ENCODE measurements around the gene ZC3H4. TPM values are rescaled to one million over a fixed set of nuclear protein-coding genes. Genes with fewer than 3 reads are reported as not detected.

The ZC3H4 gene
- total RNA-seq, 4 donors from 2014 or later, result 22.5 to 28.7 (median 24.9) TPM

- peaks cover 0 to 71% (median 22%) of the 10 kb centered on the region in 3 donors for H3K4me1 ChIP-seq
- WGBS, 2 donors (ENCODE audit: low coverage in 1 of 2), result 76% methylated on average over 5 of the region's 15 CpGs; no CpG with 5 or more reads in 1 of the 2 donors
- H3K27ac ChIP-seq, result peak overlapping the region in 3 of 4 donors; percentile 38 to 43 (median 41)
- TF ChIP-seq EP300 (IDR thresholded peaks at IDR 0.05) (no peak), POLR2AphosphoS5 (IDR thresholded peaks at IDR 0.05) (no peak), POLR2A (IDR thresholded peaks at IDR 0.05) (no peak)
- TF ChIP-seq, protein P1, sequence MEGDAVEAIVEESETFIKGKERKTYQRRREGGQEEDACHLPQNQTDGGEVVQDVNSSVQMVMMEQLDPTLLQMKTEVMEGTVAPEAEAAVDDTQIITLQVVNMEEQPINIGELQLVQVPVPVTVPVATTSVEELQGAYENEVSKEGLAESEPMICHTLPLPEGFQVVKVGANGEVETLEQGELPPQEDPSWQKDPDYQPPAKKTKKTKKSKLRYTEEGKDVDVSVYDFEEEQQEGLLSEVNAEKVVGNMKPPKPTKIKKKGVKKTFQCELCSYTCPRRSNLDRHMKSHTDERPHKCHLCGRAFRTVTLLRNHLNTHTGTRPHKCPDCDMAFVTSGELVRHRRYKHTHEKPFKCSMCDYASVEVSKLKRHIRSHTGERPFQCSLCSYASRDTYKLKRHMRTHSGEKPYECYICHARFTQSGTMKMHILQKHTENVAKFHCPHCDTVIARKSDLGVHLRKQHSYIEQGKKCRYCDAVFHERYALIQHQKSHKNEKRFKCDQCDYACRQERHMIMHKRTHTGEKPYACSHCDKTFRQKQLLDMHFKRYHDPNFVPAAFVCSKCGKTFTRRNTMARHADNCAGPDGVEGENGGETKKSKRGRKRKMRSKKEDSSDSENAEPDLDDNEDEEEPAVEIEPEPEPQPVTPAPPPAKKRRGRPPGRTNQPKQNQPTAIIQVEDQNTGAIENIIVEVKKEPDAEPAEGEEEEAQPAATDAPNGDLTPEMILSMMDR (IDR thresholded peaks at IDR 0.05), result no peak
- no peaks in the 10 kb centered on the region for H3K27me3 ChIP-seq
- peaks cover 0 to 45% of the 10 kb centered on the region in 2 donors for H3K36me3 ChIP-seq
- ATAC-seq, result no peak
- no peaks in the 10 kb centered on the region for H3K9me3 ChIP-seq
- no peak overlapping the region for H3K4me3 ChIP-seq
Observed at GRCh38 chr19:47094557-47095475, 18.8 kb downstream of the ZC3H4 start.

- Histone ChIP-seq H3K27ac (peak overlapping the region in 2 of 4 donors; percentile 50 to 61), H3K4me1 (peaks cover 0 to 62% (median 22%) of the 10 kb centered on the region in 3 donors), H3K4me3 (no peak overlapping the region), H3K27me3 (no peaks in the 10 kb centered on the region), H3K36me3 (peaks cover 0 to 55% of the 10 kb centered on the region in 2 donors), H3K9me3 (no peaks in the 10 kb centered on the region)
- 80 to 84% methylated on average over 1 to 9 of the region's 10 CpGs for WGBS, 2 donors (ENCODE audit: low coverage in 1 of 2)
- TF ChIP-seq POLR2AphosphoS5 (IDR thresholded peaks at IDR 0.05) (no peak), EP300 (IDR thresholded peaks at IDR 0.05) (no peak)
- TF ChIP-seq, protein P1 (IDR thresholded peaks at IDR 0.05), result no peak
- ATAC-seq, result no peak
Observed at GRCh38 chr19:47093841-47094240, 19.7 kb downstream of the ZC3H4 start.

- no peaks in the 10 kb centered on the region for H3K9me3 ChIP-seq
- no peak overlapping the region for H3K4me3 ChIP-seq
- 54 to 67% methylated on average over 4 to 5 of the region's 5 CpGs for WGBS, 2 donors (ENCODE audit: low coverage in 1 of 2)
- H3K36me3 ChIP-seq, result peaks cover 0 to 61% of the 10 kb centered on the region in 2 donors
- H3K4me1 ChIP-seq, result peaks cover 0 to 56% (median 18%) of the 10 kb centered on the region in 3 donors
- no peak for ATAC-seq
- TF ChIP-seq POLR2A (IDR thresholded peaks at IDR 0.05) (no peak), POLR2AphosphoS5 (IDR thresholded peaks at IDR 0.05) (no peak), EP300 (IDR thresholded peaks at IDR 0.05) (no peak)
- TF ChIP-seq, protein P1 (IDR thresholded peaks at IDR 0.05), result no peak
- peak overlapping the region in 2 of 4 donors; percentile 50 to 61 for H3K27ac ChIP-seq
- H3K27me3 ChIP-seq, result no peaks in the 10 kb centered on the region
Observed at GRCh38 chr19:47093254-47093653, 20.3 kb downstream of the ZC3H4 start.

DNA sequence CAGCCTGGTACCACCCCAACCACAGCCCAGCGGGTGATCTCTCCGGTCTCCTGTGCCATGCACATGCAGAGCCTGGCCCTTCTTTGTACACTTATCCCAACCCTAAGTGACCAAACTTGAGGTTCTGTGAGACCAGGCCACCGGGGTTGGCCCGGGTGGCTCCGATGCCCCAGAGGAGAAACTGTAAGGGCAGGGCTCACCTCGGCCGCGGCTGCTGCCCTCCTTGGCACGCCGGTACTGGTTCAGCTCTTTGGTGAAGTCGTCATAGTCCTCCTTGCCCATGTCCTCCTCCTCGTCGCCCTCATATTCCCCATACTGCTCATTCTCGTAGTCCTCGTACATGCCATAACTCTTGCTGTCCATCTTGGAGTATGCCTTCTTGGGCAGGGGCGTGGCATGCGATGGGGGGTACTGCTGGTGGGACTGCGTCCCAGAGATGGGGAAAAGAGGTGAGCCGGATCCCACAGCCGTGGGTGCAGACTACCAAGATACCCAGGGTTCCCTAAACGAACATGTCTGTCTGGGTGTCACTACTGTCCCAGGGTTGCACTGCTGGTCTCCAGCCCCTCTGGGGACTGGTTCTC is 23.7 kb downstream of the ZC3H4 start:
- Histone ChIP-seq H3K27ac (no peak overlapping the region), H3K4me1 (peaks cover 0 to 22% (median 1%) of the 10 kb centered on the region in 3 donors), H3K27me3 (no peaks in the 10 kb centered on the region), H3K36me3 (peaks cover 0 to 95% of the 10 kb centered on the region in 2 donors), H3K4me3 (no peak overlapping the region), H3K9me3 (no peaks in the 10 kb centered on the region)
- no peak for ATAC-seq
- TF ChIP-seq, protein P1 (IDR thresholded peaks at IDR 0.05), result no peak
- TF ChIP-seq POLR2AphosphoS5 (IDR thresholded peaks at IDR 0.05), result no peak
- TF ChIP-seq EP300 (IDR thresholded peaks at IDR 0.05), result no peak
- TF ChIP-seq POLR2A (IDR thresholded peaks at IDR 0.05), result no peak
- 69 to 85% methylated on average over 4 to 5 of the region's 21 CpGs for WGBS, 2 donors (ENCODE audit: low coverage in 1 of 2)

Data from gastroesophageal sphincter (tissue), 4 donors.